HUES6 (cell line): ENCODE measurements around the gene GLIPR2.

ENCODE experiments used
- H3K27ac ChIP-seq: 2 replicates; pipeline ENCODE4 v1.7.0; 2013; ENCODE audit warnings: low read depth, mild to moderate bottlenecking, low read length, inconsistent platforms
- H3K27me3 ChIP-seq: 2 replicates; pipeline ENCODE4 v1.6.1; 2013; ENCODE audit warnings: low read length; ENCODE audit not compliant: control insufficient read depth, insufficient read depth
- H3K36me3 ChIP-seq: 2 replicates; pipeline ENCODE4 v1.6.1; 2013; ENCODE audit warnings: low read length; ENCODE audit not compliant: control insufficient read depth, insufficient read depth
- H3K4me1 ChIP-seq: 2 replicates; pipeline ENCODE4 v1.6.1; 2013; ENCODE audit warnings: low read length; ENCODE audit not compliant: control insufficient read depth, insufficient read depth
- H3K4me3 ChIP-seq: 2 replicates; pipeline ENCODE4 v1.5.1; 2013; ENCODE audit warnings: low read depth, low read length
- H3K9ac ChIP-seq: one replicate; pipeline ENCODE4 v1.6.1; 2013; ENCODE audit warnings: mild to moderate bottlenecking, low read length
- H3K9me3 ChIP-seq: 2 replicates; pipeline ENCODE4 v1.6.1; 2013; ENCODE audit warnings: low read depth, low read length; ENCODE audit not compliant: control insufficient read depth, insufficient read depth

The GLIPR2 gene

GRCh38 chr9:36204906-36205547 is 68.5 kb downstream of the GLIPR2 start:
- H3K4me1 ChIP-seq = no peaks in the 10 kb centered on the region
- H3K36me3 ChIP-seq = peaks cover 98% of the 10 kb centered on the region
- H3K27ac ChIP-seq = no peak overlapping the region
- no peak overlapping the region for H3K9ac ChIP-seq
- H3K4me3 ChIP-seq = no peak overlapping the region
- no peaks in the 10 kb centered on the region for H3K9me3 ChIP-seq
- H3K27me3 ChIP-seq = no peaks in the 10 kb centered on the region

GRCh38 chr9:36207016-36207415 is 70.5 kb downstream of the GLIPR2 start:
- no peaks in the 10 kb centered on the region for H3K9me3 ChIP-seq
- H3K27ac ChIP-seq = no peak overlapping the region
- H3K9ac ChIP-seq = no peak overlapping the region
- H3K36me3 ChIP-seq = peaks cover 98% of the 10 kb centered on the region
- no peaks in the 10 kb centered on the region for H3K4me1 ChIP-seq
- no peaks in the 10 kb centered on the region for H3K27me3 ChIP-seq
- H3K4me3 ChIP-seq = no peak overlapping the region

- Histone ChIP-seq H3K27me3 (no peaks in the 10 kb centered on the region), H3K27ac (no peak overlapping the region), H3K9me3 (no peaks in the 10 kb centered on the region), H3K9ac (no peak overlapping the region), H3K4me1 (no peaks in the 10 kb centered on the region), H3K4me3 (no peak overlapping the region), H3K36me3 (peaks cover 98% of the 10 kb centered on the region)
These were observed 71.0 kb downstream of the GLIPR2 start for GRCh38 chr9:36207546-36208012.

- no peak overlapping the region for H3K9ac ChIP-seq
- H3K9me3 ChIP-seq = no peaks in the 10 kb centered on the region
- no peaks in the 10 kb centered on the region for H3K4me1 ChIP-seq
- peaks cover 98% of the 10 kb centered on the region for H3K36me3 ChIP-seq
- no peak overlapping the region for H3K4me3 ChIP-seq
- no peak overlapping the region for H3K27ac ChIP-seq
- H3K27me3 ChIP-seq = no peaks in the 10 kb centered on the region
These were observed 72.2 kb downstream of the GLIPR2 start for GRCh38 chr9:36208521-36209253.

DNA sequence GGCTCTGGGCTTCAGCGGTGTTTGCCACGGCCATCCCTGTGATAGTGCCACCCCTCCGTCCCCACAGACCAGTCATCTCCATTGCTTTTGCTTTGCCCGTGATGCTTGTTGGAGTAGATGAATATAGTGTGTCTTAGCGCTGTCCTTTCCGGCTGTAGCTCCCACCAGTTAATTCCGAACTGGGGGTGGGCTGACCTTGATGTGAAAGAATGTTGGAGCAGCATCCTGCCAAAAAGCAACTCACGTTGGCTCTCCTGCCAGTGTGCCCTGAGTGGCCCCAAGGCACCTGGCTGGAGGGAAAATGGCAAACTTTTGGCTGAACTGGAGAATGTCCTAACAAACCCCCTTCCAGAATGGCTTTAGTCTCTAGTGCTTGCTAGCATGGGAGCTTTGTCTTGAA is 74.2 kb downstream of the GLIPR2 start:
- Histone ChIP-seq H3K9ac (no peak overlapping the region), H3K9me3 (no peaks in the 10 kb centered on the region), H3K36me3 (peaks cover 96% of the 10 kb centered on the region), H3K27ac (no peak overlapping the region), H3K27me3 (no peaks in the 10 kb centered on the region), H3K4me1 (no peaks in the 10 kb centered on the region), H3K4me3 (no peak overlapping the region)

DNA sequence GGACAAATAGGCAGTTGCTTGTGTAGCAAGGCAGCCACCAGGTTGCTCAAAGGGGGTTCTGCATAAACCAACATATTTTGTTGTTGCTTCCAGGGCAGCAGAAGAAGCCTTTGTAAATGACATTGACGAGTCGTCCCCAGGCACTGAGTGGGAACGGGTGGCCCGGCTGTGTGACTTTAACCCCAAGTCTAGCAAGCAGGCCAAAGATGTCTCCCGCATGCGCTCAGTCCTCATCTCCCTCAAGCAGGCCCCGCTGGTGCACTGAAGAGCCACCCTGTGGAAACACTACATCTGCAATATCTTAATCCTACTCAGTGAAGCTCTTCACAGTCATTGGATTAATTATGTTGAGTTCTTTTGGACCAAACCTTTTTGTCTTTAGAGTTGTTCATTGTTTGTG is 75.0 kb downstream of the GLIPR2 start:
- H3K4me3 ChIP-seq = no peak overlapping the region
- H3K36me3 ChIP-seq = peaks cover 93% of the 10 kb centered on the region
- no peak overlapping the region for H3K27ac ChIP-seq
- H3K9me3 ChIP-seq = no peaks in the 10 kb centered on the region
- no peaks in the 10 kb centered on the region for H3K4me1 ChIP-seq
- no peaks in the 10 kb centered on the region for H3K27me3 ChIP-seq
- no peak overlapping the region for H3K9ac ChIP-seq

DNA sequence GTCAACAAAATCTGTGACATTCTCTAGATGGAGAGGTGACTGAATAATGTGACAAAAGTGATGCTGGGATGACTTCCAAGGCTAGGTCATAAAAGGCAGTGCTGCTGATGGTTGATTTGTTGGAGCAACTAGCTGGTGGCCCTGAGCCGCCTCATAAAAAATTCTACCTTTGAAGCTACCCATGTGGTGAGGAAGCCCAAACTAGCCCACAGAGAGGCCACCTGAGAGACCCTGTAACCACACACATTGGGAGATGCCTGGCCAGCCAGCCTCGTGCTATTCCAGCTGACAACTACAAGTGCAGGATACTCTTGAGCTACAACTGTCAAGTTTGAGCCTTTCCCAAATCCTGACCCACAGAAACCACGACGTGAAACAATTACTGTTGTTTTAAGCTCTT is 76.9 kb downstream of the GLIPR2 start:
- Histone ChIP-seq H3K4me3 (no peak overlapping the region), H3K27me3 (no peaks in the 10 kb centered on the region), H3K4me1 (no peaks in the 10 kb centered on the region), H3K9me3 (no peaks in the 10 kb centered on the region), H3K36me3 (peaks cover 90% of the 10 kb centered on the region), H3K9ac (no peak overlapping the region), H3K27ac (no peak overlapping the region)
